Measurements from ENCODE around the gene REV1. TPM values are rescaled to one million over a fixed set of nuclear protein-coding genes. Genes with fewer than 3 reads are reported as not detected.
"Not testable (repeated sequence)": the region's sequence is repeated elsewhere in the genome, so short reads cannot be mapped to it uniquely, and the experiment has no call there.

Gene REV1
- total RNA-seq, 1 experiment from 2014 or later: 38.7 TPM

DNA sequence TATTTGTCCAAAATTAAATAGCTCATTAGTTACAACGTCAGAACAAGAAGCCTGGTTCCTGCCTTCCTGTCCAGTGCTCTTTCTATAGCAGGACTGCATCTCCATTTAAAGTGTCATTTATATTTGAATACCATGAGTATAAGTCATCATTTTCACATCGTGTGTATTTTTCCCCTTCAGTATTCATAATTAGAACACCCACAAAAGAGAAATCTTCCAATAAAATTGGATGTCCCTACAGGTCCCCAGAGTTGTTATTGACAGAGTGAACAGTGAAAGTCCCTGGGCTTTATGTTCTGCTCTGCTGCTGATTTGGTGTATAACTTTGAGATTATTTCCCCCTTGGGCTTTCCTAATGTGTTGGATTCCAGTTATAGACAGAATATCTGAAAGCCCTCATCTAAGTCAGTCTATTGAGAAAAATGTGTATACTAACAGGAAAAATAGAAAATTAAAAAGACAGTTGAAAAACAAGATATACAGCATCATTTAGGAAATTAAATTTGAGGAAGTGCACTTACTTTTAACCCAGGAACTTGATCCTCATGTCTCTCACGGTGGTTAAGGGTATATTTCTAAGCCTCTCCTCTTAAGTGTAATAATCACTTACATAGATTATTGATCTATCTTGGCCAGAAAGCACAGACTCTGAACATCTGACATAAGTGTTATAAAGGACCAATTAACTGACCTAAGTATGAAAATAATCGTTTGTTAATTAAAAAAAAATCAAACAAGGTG is 15.2 kb upstream of the REV1 start:
- ChIA-PET POLR2A (no interaction called here), CTCF (no interaction called here)
- ATAC-seq: no peak
- DNase-seq (ENCODE audit: low spot score): no peak
- H3K27me3 Mint-ChIP-seq (ENCODE audit: low read depth): no peaks in the 10 kb centered on the region
- H3K4me1 Mint-ChIP-seq: peaks cover 7% of the 10 kb centered on the region
- no peaks in the 10 kb centered on the region for H3K36me3 Mint-ChIP-seq
- no peak overlapping the region for H3K4me3 Mint-ChIP-seq
- no peaks in the 10 kb centered on the region for H3K9me3 Mint-ChIP-seq
- TF ChIP-seq, protein P1, sequence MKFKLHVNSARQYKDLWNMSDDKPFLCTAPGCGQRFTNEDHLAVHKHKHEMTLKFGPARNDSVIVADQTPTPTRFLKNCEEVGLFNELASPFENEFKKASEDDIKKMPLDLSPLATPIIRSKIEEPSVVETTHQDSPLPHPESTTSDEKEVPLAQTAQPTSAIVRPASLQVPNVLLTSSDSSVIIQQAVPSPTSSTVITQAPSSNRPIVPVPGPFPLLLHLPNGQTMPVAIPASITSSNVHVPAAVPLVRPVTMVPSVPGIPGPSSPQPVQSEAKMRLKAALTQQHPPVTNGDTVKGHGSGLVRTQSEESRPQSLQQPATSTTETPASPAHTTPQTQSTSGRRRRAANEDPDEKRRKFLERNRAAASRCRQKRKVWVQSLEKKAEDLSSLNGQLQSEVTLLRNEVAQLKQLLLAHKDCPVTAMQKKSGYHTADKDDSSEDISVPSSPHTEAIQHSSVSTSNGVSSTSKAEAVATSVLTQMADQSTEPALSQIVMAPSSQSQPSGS (CRISPR knock-in tag; IDR thresholded peaks at IDR 0.05; ENCODE audit: borderline replicate concordance, low read depth): no peak
- TF ChIP-seq CBFB (CRISPR knock-in tag; IDR thresholded peaks at IDR 0.05; ENCODE audit: low read depth): no peak
- TF ChIP-seq OVOL2 (CRISPR knock-in tag; IDR thresholded peaks at IDR 0.05; ENCODE audit: borderline replicate concordance): no peak
- no peak for TF ChIP-seq FOXK1 (CRISPR knock-in tag; IDR thresholded peaks at IDR 0.05)
- TF ChIP-seq, protein P2, sequence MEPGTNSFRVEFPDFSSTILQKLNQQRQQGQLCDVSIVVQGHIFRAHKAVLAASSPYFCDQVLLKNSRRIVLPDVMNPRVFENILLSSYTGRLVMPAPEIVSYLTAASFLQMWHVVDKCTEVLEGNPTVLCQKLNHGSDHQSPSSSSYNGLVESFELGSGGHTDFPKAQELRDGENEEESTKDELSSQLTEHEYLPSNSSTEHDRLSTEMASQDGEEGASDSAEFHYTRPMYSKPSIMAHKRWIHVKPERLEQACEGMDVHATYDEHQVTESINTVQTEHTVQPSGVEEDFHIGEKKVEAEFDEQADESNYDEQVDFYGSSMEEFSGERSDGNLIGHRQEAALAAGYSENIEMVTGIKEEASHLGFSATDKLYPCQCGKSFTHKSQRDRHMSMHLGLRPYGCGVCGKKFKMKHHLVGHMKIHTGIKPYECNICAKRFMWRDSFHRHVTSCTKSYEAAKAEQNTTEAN (CRISPR knock-in tag; IDR thresholded peaks at IDR 0.05): no peak
- no peak for TF ChIP-seq PRRX2 (CRISPR knock-in tag; IDR thresholded peaks at IDR 0.05)
- TF ChIP-seq, protein P3, sequence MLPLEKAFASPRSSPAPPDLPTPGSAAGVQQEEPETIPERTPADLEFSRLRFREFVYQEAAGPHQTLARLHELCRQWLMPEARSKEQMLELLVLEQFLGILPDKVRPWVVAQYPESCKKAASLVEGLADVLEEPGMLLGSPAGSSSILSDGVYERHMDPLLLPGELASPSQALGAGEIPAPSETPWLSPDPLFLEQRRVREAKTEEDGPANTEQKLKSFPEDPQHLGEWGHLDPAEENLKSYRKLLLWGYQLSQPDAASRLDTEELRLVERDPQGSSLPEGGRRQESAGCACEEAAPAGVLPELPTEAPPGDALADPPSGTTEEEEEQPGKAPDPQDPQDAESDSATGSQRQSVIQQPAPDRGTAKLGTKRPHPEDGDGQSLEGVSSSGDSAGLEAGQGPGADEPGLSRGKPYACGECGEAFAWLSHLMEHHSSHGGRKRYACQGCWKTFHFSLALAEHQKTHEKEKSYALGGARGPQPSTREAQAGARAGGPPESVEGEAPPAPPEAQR (CRISPR knock-in tag; IDR thresholded peaks at IDR 0.05): no peak
- TF ChIP-seq TCF7 (CRISPR knock-in tag; IDR thresholded peaks at IDR 0.05; ENCODE audit: low read depth): no peak
- no peak for TF ChIP-seq MXD4 (CRISPR knock-in tag; IDR thresholded peaks at IDR 0.05; ENCODE audit: borderline replicate concordance)
- no peak overlapping the region for H3K27ac Mint-ChIP-seq

DNA sequence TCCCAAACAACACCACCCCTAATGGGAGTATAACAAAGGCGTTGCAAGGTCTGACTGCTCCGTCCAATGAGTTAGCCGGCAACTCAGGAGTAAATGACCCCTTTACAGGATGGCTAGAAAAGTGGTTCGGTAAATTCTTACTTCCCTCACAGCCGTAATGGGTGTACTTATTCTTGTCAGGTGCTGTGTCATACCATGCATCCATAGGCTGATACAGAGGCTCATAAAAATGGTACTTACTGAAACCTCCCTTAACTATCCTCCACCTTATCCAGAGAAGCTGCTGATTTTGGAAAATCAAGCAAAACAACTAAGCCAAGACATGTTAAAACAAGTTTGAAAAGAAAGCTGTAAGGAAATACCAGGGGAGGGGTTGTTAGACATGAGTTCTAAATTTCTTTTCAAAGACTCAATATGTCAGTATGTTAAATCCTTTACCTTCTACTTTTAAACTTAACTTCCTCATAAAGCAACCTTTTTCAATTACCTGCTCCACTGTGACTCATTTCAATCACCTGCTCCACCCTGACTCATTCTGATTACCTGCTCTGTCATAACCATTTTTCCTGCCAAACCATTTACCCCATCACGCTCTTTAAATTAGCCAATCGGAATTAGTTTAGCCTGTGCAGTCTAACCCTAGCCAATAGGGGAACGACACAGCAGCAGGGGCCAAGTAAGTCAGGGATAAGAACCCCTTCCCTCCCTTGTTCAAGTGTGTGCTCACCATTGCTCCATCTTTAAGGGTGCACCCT is 14.0 kb upstream of the REV1 start:
- H3K27me3 Mint-ChIP-seq (ENCODE audit: low read depth); DNase-seq (ENCODE audit: low spot score); H3K9me3 Mint-ChIP-seq; POLR2A ChIA-PET; H3K27ac Mint-ChIP-seq; H3K4me3 Mint-ChIP-seq; ATAC-seq; H3K36me3 Mint-ChIP-seq; CTCF ChIA-PET; H3K4me1 Mint-ChIP-seq: not testable (repeated sequence)

DNA sequence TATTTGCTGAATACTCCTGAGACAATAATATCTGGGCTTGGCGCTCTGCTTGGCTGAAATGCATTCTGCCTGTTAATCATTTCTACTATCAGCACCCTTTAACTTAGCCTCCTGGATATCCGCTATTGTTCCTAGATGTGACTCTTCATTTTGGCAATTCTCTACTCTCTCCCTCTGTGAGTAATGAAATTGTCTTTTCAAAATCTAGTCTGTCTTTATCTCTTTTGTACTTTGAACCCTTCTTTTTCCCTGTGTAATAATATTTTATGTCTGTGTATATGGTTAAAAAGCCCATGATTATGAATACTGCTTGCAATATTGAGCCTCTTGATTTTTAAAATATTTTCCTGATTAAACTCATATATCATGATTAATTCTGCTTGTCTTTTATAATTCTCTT is 6.2 kb upstream of the REV1 start:
- peaks cover 5% of the 10 kb centered on the region for H3K9me3 Mint-ChIP-seq
- no peaks in the 10 kb centered on the region; the same call in 1 of the 2 replicates for H3K27me3 Mint-ChIP-seq (ENCODE audit: low read depth)
- CTCF ChIA-PET: no interaction called here
- DNase-seq (ENCODE audit: low spot score) (no peak), ATAC-seq (no peak)
- peaks cover 23% of the 10 kb centered on the region for H3K4me1 Mint-ChIP-seq
- TF ChIP-seq MYBL2 (CRISPR knock-in tag; IDR thresholded peaks at IDR 0.05) (no peak), NFYB (CRISPR knock-in tag; conservative IDR thresholded peaks at IDR 0.05; ENCODE audit: low read depth) (no peak)
- TF ChIP-seq, protein P4, sequence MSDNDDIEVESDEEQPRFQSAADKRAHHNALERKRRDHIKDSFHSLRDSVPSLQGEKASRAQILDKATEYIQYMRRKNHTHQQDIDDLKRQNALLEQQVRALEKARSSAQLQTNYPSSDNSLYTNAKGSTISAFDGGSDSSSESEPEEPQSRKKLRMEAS (CRISPR knock-in tag; IDR thresholded peaks at IDR 0.05): no peak
- TF ChIP-seq, protein P5, sequence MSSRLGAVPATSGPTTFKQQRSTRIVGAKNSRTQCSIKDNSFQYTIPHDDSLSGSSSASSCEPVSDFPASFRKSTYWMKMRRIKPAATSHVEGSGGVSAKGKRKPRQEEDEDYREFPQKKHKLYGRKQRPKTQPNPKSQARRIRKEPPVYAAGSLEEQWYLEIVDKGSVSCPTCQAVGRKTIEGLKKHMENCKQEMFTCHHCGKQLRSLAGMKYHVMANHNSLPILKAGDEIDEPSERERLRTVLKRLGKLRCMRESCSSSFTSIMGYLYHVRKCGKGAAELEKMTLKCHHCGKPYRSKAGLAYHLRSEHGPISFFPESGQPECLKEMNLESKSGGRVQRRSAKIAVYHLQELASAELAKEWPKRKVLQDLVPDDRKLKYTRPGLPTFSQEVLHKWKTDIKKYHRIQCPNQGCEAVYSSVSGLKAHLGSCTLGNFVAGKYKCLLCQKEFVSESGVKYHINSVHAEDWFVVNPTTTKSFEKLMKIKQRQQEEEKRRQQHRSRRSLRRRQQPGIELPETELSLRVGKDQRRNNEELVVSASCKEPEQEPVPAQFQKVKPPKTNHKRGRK (CRISPR knock-in tag; IDR thresholded peaks at IDR 0.05; ENCODE audit: borderline replicate concordance): no peak
- TF ChIP-seq, protein P1 (CRISPR knock-in tag; IDR thresholded peaks at IDR 0.05; ENCODE audit: borderline replicate concordance, low read depth): no peak
- POLR2A ChIA-PET: no interaction called here
- peaks cover 3% of the 10 kb centered on the region; the same call in 1 of the 2 replicates for H3K36me3 Mint-ChIP-seq
- H3K27ac Mint-ChIP-seq: no peak overlapping the region
- no peak overlapping the region for H3K4me3 Mint-ChIP-seq

All from WTC11 (cell line).